Loucy (cell line): ENCODE measurements around the gene PPIF.

Experiments used
- H2AFZ ChIP-seq: fragments of 200-600 bp; sonication (generic); 2 replicates; pipeline ENCODE4 v1.6.0; 2016; ENCODE audit warnings: antibody characterized with exemption, mild to moderate bottlenecking, low read length, moderate library complexity
- H3F3A ChIP-seq: fragments of 200-600 bp; 2 replicates; pipeline ENCODE4 v1.6.0; 2016; ENCODE audit warnings: antibody characterized with exemption, low read depth, mild to moderate bottlenecking
- H3K27me3 ChIP-seq: fragments of 200-600 bp; sonication (generic); 2 replicates; pipeline ENCODE4 v1.6.1; 2014; ENCODE audit warnings: low read length, mild to moderate bottlenecking; ENCODE audit not compliant: insufficient read depth, poor library complexity, severe bottlenecking
- H3K36me3 ChIP-seq: fragments of 200-600 bp; sonication (generic); 2 replicates; pipeline ENCODE4 v1.6.1; 2016; ENCODE audit warnings: low read length; ENCODE audit not compliant: insufficient read depth
- H3K4me1 ChIP-seq: fragments of 200-600 bp; sonication (generic); 2 replicates; pipeline ENCODE4 v1.5.1; 2014; ENCODE audit warnings: low read length, mild to moderate bottlenecking; ENCODE audit not compliant: insufficient read depth, poor library complexity, severe bottlenecking
- H3K4me2 ChIP-seq: fragments of 200-600 bp; sonication (generic); 2 replicates; pipeline ENCODE4 v1.6.0; 2014; ENCODE audit warnings: antibody characterized with exemption, low read length, low read depth, mild to moderate bottlenecking; ENCODE audit not compliant: poor library complexity, severe bottlenecking
- H3K4me3 ChIP-seq: fragments of 200-600 bp; sonication (generic); 2 replicates; pipeline ENCODE4 v1.5.1; 2014; ENCODE audit warnings: low read length, mild to moderate bottlenecking, mixed read lengths; ENCODE audit not compliant: poor library complexity, severe bottlenecking
- H3K79me2 ChIP-seq: fragments of 200-600 bp; sonication (generic); 2 replicates; pipeline ENCODE4 v1.6.1; 2014; ENCODE audit warnings: low read length; ENCODE audit not compliant: insufficient read depth
- H3K9ac ChIP-seq: fragments of 200-600 bp; sonication (generic); 2 replicates; pipeline ENCODE4 v1.6.0; 2014; ENCODE audit warnings: mild to moderate bottlenecking, low read depth, low read length, moderate library complexity; ENCODE audit not compliant: poor library complexity, severe bottlenecking
- H3K9me2 ChIP-seq: fragments of 200-600 bp; sonication (generic); replicated peaks from 2 replicates; pipeline ENCODE4 v1.6.1; 2016; ENCODE audit warnings: low read depth, low read length, mixed read lengths
- H3K9me3 ChIP-seq: fragments of 200-600 bp; sonication (generic); 2 replicates; pipeline ENCODE4 v1.6.1; 2014; ENCODE audit warnings: mild to moderate bottlenecking, antibody characterized with exemption, low read length, low read depth; ENCODE audit not compliant: insufficient read depth
- H4K20me1 ChIP-seq: fragments of 200-600 bp; sonication (generic); 2 replicates; pipeline ENCODE4 v1.6.0; 2014; ENCODE audit warnings: antibody characterized with exemption, low read length, mild to moderate bottlenecking; ENCODE audit not compliant: insufficient read depth, poor library complexity, severe bottlenecking
- EZH2phosphoT487 ChIP-seq: fragments of 200-600 bp; IDR thresholded peaks from 2 replicates; pipeline ENCODE4 v1.6.1; 2018; ENCODE audit warnings: antibody characterized with exemption, mild to moderate bottlenecking, moderate library complexity, borderline replicate concordance
- TF ChIP-seq, protein P1 (sequence below): fragments of 200-600 bp; sonication (generic); conservative IDR thresholded peaks from 2 replicates; pipeline ENCODE4 v1.5.1; 2014; ENCODE audit warnings: mild to moderate bottlenecking, antibody characterized with exemption, low read length

PPIF gene

DNA sequence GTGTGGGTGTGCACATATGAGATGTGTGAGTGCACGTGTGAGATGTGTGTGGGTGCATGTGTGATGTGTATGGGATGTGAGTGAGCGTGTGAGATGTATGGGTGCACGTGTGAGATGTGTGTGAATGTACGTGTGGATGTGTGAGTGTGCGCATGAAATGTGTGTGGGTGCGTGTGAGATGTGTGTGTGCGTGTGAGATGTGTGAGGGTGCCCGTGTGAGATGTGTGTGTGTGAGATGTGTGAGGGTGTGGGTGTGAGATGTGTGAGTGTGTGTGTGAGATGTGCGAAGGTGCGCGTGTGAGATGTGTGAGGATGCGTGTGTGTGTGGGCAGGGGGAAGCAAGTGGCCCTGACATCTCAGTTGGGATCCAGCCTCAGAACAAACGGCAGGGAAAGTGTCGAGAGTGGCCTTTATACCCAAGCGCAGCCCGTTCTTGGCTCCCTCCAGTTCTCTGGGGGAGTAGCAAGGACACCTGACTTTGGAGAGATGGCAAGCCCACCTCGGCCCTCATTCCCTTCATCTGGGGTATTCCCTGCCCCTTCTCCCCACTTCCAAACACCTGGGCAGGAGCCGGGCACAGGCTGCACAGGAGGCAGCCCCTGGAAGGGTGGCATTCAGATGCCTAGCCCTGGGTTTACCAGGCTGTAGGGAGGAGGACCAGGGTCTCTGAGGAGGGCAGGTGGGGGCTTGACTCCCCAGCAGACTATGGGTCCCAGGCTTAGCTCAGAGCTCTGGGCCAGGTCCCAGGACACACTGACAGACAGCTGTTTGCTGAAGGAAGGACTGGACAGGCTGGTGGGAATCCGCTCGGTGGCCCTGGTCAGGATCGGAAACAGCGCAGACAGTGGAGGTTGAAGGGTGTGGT is 31.6 kb downstream of the PPIF start:
- no peaks in the 10 kb centered on the region for H4K20me1 ChIP-seq
- no peaks in the 10 kb centered on the region for H3K27me3 ChIP-seq
- H3K4me3 ChIP-seq, result no peak overlapping the region
- TF ChIP-seq, protein P1, sequence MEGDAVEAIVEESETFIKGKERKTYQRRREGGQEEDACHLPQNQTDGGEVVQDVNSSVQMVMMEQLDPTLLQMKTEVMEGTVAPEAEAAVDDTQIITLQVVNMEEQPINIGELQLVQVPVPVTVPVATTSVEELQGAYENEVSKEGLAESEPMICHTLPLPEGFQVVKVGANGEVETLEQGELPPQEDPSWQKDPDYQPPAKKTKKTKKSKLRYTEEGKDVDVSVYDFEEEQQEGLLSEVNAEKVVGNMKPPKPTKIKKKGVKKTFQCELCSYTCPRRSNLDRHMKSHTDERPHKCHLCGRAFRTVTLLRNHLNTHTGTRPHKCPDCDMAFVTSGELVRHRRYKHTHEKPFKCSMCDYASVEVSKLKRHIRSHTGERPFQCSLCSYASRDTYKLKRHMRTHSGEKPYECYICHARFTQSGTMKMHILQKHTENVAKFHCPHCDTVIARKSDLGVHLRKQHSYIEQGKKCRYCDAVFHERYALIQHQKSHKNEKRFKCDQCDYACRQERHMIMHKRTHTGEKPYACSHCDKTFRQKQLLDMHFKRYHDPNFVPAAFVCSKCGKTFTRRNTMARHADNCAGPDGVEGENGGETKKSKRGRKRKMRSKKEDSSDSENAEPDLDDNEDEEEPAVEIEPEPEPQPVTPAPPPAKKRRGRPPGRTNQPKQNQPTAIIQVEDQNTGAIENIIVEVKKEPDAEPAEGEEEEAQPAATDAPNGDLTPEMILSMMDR, result no peak
- no peak for TF ChIP-seq EZH2phosphoT487
- H3K9ac ChIP-seq, result no peak overlapping the region
- H3K79me2 ChIP-seq, result no peaks in the 10 kb centered on the region
- no peaks in the 10 kb centered on the region for H3K9me2 ChIP-seq
- no peaks in the 10 kb centered on the region for H3K9me3 ChIP-seq
- H3K36me3 ChIP-seq, result no peaks in the 10 kb centered on the region
- no peaks in the 10 kb centered on the region for H3F3A ChIP-seq
- no peak overlapping the region for H3K4me2 ChIP-seq
- H3K4me1 ChIP-seq, result peaks cover 8% of the 10 kb centered on the region
- no peak overlapping the region for H2AFZ ChIP-seq

DNA sequence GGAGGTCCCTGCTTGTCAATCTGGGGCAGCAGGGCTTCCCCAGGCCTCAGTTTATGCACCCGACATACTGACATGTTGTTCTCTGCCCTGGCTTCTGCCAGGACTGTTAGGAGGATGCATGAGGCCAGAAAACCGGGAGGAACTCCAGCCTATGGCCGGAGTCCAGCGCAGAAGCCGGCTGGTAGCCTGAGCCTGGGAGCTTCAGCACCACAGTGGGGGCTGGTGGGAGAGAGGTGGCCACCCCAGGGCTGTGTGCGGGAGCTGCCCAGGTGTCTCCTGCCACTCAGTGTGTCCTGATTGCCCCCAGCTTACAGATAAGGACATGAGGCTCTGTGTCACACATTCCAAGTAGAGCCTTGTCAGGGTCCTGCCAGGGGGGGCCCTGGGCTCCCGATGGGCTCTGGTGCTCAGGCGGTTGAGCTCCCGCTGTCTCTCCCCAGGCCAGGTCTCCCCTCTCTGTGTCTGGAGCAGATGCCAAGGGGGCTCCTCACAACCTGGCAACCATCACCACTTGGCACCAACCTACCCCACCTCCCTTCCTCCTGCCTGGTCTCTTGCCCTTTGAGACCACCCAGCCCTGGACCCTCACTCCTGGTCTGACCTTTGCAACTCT is 32.3 kb downstream of the PPIF start:
- Histone ChIP-seq H3K4me2 (no peak overlapping the region), H3K9me2 (no peaks in the 10 kb centered on the region), H3K27me3 (no peaks in the 10 kb centered on the region), H3K4me3 (no peak overlapping the region), H3K9ac (no peak overlapping the region), H3K4me1 (peaks cover 8% of the 10 kb centered on the region), H3K9me3 (no peaks in the 10 kb centered on the region), H3F3A (no peaks in the 10 kb centered on the region), H4K20me1 (no peaks in the 10 kb centered on the region), H3K36me3 (no peaks in the 10 kb centered on the region), H3K79me2 (no peaks in the 10 kb centered on the region), H2AFZ (no peak overlapping the region)
- TF ChIP-seq EZH2phosphoT487, result no peak
- TF ChIP-seq, protein P1, result no peak

DNA sequence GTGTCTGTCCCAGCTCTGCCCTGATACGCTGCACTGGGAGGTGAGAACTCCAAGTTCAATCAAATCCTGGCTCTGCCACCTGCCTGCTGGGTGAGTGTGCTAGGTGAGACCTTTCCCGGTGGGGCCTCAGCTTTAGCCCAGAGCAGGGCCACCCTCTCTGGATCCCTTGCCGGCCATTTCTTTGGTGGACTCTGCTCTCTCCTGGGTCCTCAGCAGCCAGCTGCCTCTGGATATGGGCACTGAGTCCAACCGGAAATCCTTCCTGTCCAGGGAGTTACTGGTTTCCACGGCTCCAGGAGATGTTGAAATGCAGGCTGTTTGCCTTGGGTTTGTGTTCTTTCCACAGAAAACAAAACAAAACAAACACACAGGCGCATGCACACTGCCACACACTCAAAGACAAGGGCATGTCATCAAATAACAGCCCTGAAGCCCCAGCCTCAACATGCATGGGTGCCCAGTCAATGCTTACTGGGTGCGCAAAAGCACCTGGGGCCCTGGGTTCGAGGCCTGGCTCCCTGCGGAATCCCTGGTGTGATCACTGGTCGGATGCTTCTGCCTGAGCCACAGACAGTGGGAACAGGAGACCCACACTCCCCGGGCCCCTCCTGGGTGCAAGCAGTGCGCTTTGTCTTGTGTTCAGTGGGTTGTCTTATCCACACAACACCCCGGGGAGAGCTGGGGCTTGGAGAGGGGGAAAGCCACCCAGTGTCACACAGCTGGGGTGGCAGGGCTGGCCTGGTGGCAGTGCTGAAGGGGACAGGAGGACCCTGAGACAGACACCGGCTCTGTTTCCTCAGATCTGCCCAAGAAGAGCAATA is 33.1 kb downstream of the PPIF start:
- no peak overlapping the region for H3K4me2 ChIP-seq
- no peaks in the 10 kb centered on the region for H4K20me1 ChIP-seq
- no peaks in the 10 kb centered on the region for H3F3A ChIP-seq
- H3K27me3 ChIP-seq, result no peaks in the 10 kb centered on the region
- no peak for TF ChIP-seq EZH2phosphoT487
- TF ChIP-seq, protein P1, result no peak
- no peak overlapping the region for H3K9ac ChIP-seq
- no peak overlapping the region for H3K4me3 ChIP-seq
- H3K9me2 ChIP-seq, result no peaks in the 10 kb centered on the region
- no peak overlapping the region for H2AFZ ChIP-seq
- H3K4me1 ChIP-seq, result peaks cover 7% of the 10 kb centered on the region
- no peaks in the 10 kb centered on the region for H3K9me3 ChIP-seq
- H3K79me2 ChIP-seq, result no peaks in the 10 kb centered on the region
- no peaks in the 10 kb centered on the region for H3K36me3 ChIP-seq
